K562 (cell line): ENCODE data around the gene QRFP. TPM values are rescaled to one million over a fixed set of nuclear protein-coding genes. Genes with fewer than 3 reads are reported as not detected.

Source experiments
- ATAC-seq: fragments of 200-7000 bp; cut with Tn5 transposase; 3 replicates; pipeline ENCODE4 v1.9.1; 2020; ENCODE audit warnings: moderate library complexity
- BruUV-seq: library from RNA; stranded (reverse); fragments of 400-500 nt; replicated peaks from 2 replicates; lab custom pipeline; 2021; lab: Mats Ljungman, UMichigan
- CTCF ChIA-PET: fragments of 300-600 bp; formaldehyde crosslinking; extraction: SDS; loops from one replicate; lab custom pipeline; 2021; ENCODE audit warnings: low intra/inter-chr PET ratio; lab: Yijun Ruan, JAX
- POLR2A ChIA-PET: fragments of 300-600, 350-650 bp; sonication (Branson Sonifier 250); formaldehyde crosslinking; extraction: SDS; loops from one replicate; lab custom pipeline; 2021; ENCODE audit warnings: antibody characterized with exemption, inconsistent platforms; lab: Yijun Ruan, JAX
- DNase-seq, 4 experiments: peaks; one replicate each; pipeline versions ENCODE4 v3.0.0 to v3.0.0-alpha.2; 2011 to 2018; ENCODE audit warnings: low spot score in 3 of 4, mixed read lengths in 3 of 4; ENCODE audit errors: extremely low read depth in 1 of 4
- FAIRE-seq: peaks from 2 replicates; lab custom pipeline; 2011; peaks lifted over from hg19 to GRCh38; lab: Jason Lieb, UNC
- H2AFZ ChIP-seq: 2 replicates; pipeline ENCODE4 v1.6.0; 2011; ENCODE audit warnings: low read depth, low read length, control low read depth, inconsistent platforms
- H3K27ac ChIP-seq: fragments of 200-600 bp; 3 replicates; pipeline ENCODE4 v1.8.0; 2011; ENCODE audit warnings: low read depth, mild to moderate bottlenecking, control low read depth, inconsistent platforms, low read length, moderate library complexity, mixed read lengths; ENCODE audit errors: extremely low read depth
- H3K27me3 ChIP-seq, 2 experiments: fragments of 300-600 bp in 1 of 2; 2 replicates in 1 of 2; 3 replicates in 1 of 2; pipeline versions ENCODE4 v1.6.0 to v1.8.0; 2011; ENCODE audit warnings: inconsistent platforms in 2 of 2, low read length in 2 of 2, mild to moderate bottlenecking in 1 of 2, mixed read lengths in 1 of 2, moderate library complexity in 1 of 2; ENCODE audit not compliant: control insufficient read depth in 2 of 2, insufficient read depth in 2 of 2
- H3K36me3 ChIP-seq: fragments of 300-600 bp; 3 replicates; pipeline ENCODE4 v1.8.0; 2011; ENCODE audit warnings: mild to moderate bottlenecking, low read length, inconsistent platforms; ENCODE audit not compliant: control insufficient read depth, insufficient read depth
- H3K4me1 ChIP-seq, 2 experiments: fragments of 200-600 bp in 1 of 2; replicated peaks in 1 of 2; 2 replicates in 1 of 2; 3 replicates in 1 of 2; pipeline versions ENCODE4 v1.5.1 to v1.8.0; 2011; ENCODE audit warnings: inconsistent platforms in 2 of 2, low read length in 2 of 2, mild to moderate bottlenecking in 1 of 2, mixed read lengths in 1 of 2, moderate library complexity in 1 of 2; ENCODE audit not compliant: control insufficient read depth in 2 of 2, insufficient read depth in 2 of 2
- H3K4me2 ChIP-seq: 2 replicates; pipeline ENCODE4 v1.6.1; 2011; ENCODE audit warnings: low read length, control low read depth, inconsistent platforms, mixed read lengths; ENCODE audit not compliant: insufficient read depth
- H3K4me3 ChIP-seq: fragments of 200-600 bp; sonication (generic), shearing (Covaris generic); 2 replicates; pipeline ENCODE4 v1.5.1; 2016; ENCODE audit warnings: control low read depth, inconsistent platforms
- H3K79me2 ChIP-seq: fragments of 200-600 bp; 3 replicates; pipeline ENCODE4 v1.8.0; 2011; ENCODE audit warnings: low read length, inconsistent platforms; ENCODE audit not compliant: control insufficient read depth, insufficient read depth
- H3K9ac ChIP-seq, 2 experiments: 2 replicates each; pipeline versions ENCODE4 v1.6.0 to v1.6.1; 2011; ENCODE audit warnings: low read depth in 2 of 2, low read length in 2 of 2, control low read depth in 1 of 2, inconsistent platforms in 1 of 2, mild to moderate bottlenecking in 1 of 2, mixed read lengths in 1 of 2; ENCODE audit not compliant: insufficient read depth in 1 of 2
- H3K9me1 ChIP-seq: one replicate; pipeline ENCODE4 v1.6.0; 2011; ENCODE audit warnings: inconsistent platforms, mild to moderate bottlenecking, low read length, moderate library complexity; ENCODE audit not compliant: control insufficient read depth, insufficient read depth
- H3K9me3 ChIP-seq: replicated peaks from 2 replicates; pipeline ENCODE4 v1.5.1; 2011; ENCODE audit warnings: low read depth, low read length, inconsistent platforms; ENCODE audit not compliant: control insufficient read depth, insufficient read depth
- H4K20me1 ChIP-seq: replicated peaks from 2 replicates; pipeline ENCODE4 v1.6.1; 2011; ENCODE audit warnings: low read length, inconsistent platforms, mixed read lengths; ENCODE audit not compliant: control insufficient read depth, insufficient read depth
- CBX5 ChIP-seq: IDR thresholded peaks from 2 replicates; pipeline ENCODE4 v1.6.1; 2014; ENCODE audit warnings: low read depth, borderline replicate concordance
- E2F1 ChIP-seq: sonication (generic); formaldehyde crosslinking; IDR thresholded peaks from 2 replicates; pipeline ENCODE4 v1.8.1; 2023; ENCODE audit warnings: mild to moderate bottlenecking, missing genetic modification reagents, moderate library complexity
- MLX ChIP-seq, 2 experiments: fragments of 450-650 bp in 1 of 2; sonication (generic) in 1 of 2; formaldehyde crosslinking; conservative IDR thresholded peaks; 2 replicates each; pipeline versions ENCODE4 v1.4.0 to v1.8.1; 2020 to 2022; ENCODE audit warnings: mild to moderate bottlenecking in 1 of 2, missing genetic modification reagents in 1 of 2
- NFYB ChIP-seq: IDR thresholded peaks from 2 replicates; pipeline ENCODE4 v1.6.1; 2011; ENCODE audit warnings: mild to moderate bottlenecking, moderate library complexity; ENCODE audit not compliant: insufficient read length; ENCODE audit errors: extremely low read depth
- NR2F6 ChIP-seq: fragments of 450-650 bp; formaldehyde crosslinking; IDR thresholded peaks from 2 replicates; pipeline ENCODE4 v1.4.0; 2020; ENCODE audit warnings: mild to moderate bottlenecking
- PHF8 ChIP-seq: fragments of 200-600 bp; sonication (generic); IDR thresholded peaks from 2 replicates; pipeline ENCODE4 v1.6.1; 2012; ENCODE audit warnings: mixed run types, mild to moderate bottlenecking, inconsistent platforms, low read length, moderate library complexity, borderline replicate concordance
- ZBTB40 ChIP-seq, 2 experiments: fragments of 450-650 bp in 1 of 2; sonication (generic) in 1 of 2; formaldehyde crosslinking in 1 of 2; IDR thresholded peaks; 2 replicates each; pipeline versions ENCODE4 v1.7.1 to v1.9.0; 2016 to 2022; ENCODE audit warnings: inconsistent platforms in 1 of 2, mild to moderate bottlenecking in 1 of 2, missing genetic modification reagents in 1 of 2
- ZNF384 ChIP-seq: IDR thresholded peaks from 2 replicates; pipeline ENCODE4 v1.6.1; 2012; ENCODE audit warnings: low read depth, low read length, improper control_type of control experiment
- ZNF57 ChIP-seq: fragments of 450-650 bp; formaldehyde crosslinking; IDR thresholded peaks from 2 replicates; pipeline ENCODE4 v1.4.0; 2020; ENCODE audit warnings: mild to moderate bottlenecking, moderate library complexity
- WGBS: fragments of 100-300 bp; shearing (Covaris generic); methylation state at CpG from one replicate; pipeline ENCODE4 v1.1.6; 2016; ENCODE audit warnings: low coverage, mixed read lengths; ENCODE audit not compliant: insufficient coverage; ENCODE audit errors: missing lambda C conversion rate; 5-methylcytosine and 5-hydroxymethylcytosine counted together
- in situ Hi-C: fragments of 300-500 bp; cut with MboI; formaldehyde crosslinking; loops from 4 replicates; pipeline ENCODE4 v1.15.0; 2018; ENCODE audit warnings: inconsistent platforms, mixed read lengths
- intact Hi-C: fragments of 100-400 bp; cut with micrococcal nuclease; formaldehyde crosslinking; loops from 2 replicates; pipeline ENCODE4 v1.14.2; 2022
- polyA plus RNA-seq, 8 experiments: library from polyadenylated mRNA; depleted of rRNA in 4 of 8; stranded (reverse) in 5 of 8; unstranded in 3 of 8; fragments of >200 nt; fragmentation: Nextera tagmentation in 2 of 8; fragmentation: Illumina TruSeq in 1 of 8; extraction: Ambion mirVana in 2 of 8; extraction: Trizol in 1 of 8; gene quantifications; 2 replicates each; pipeline versions ENCODE4 v1.2.1 to v1.2.3, GENCODE V29; 2011 to 2014; ENCODE audit warnings: inconsistent platforms in 1 of 8, missing spikeins in 1 of 8
- total RNA-seq, 7 experiments: library from RNA; depleted of rRNA in 6 of 7; stranded (reverse); fragments of >200 nt in 6 of 7; fragmentation: Illumina TruSeq in 2 of 7; extraction: Trizol in 2 of 7; gene quantifications; 2 replicates each; pipeline versions ENCODE4 v1.2.1 to v1.2.3, GENCODE V29; 2011 to 2021; ENCODE audit warnings: low replicate concordance in 1 of 7

Gene QRFP
- total and polyA plus RNA-seq, 9 of the 15 experiments (the other 6 are each of a cell fraction or from before 2014, with no cell fraction given): not detected

GRCh38 chr9:130935648-130936271, 39.1 kb upstream of the QRFP start:
- H3K4me1 ChIP-seq: peaks cover 0 to 46% of the 10 kb centered on the region in 2 experiments; a peak in 3 of 5 replicates
- H4K20me1 ChIP-seq: peaks cover 80% of the 10 kb centered on the region
- H3K9ac ChIP-seq: peak overlapping the region in 1 of 2 experiments; percentile 3; a peak in 1 of 4 replicates
- CTCF ChIA-PET: no interaction called here
- in situ Hi-C loops: no loop called here
- no peak overlapping the region for H3K4me2 ChIP-seq
- H3K9me3 ChIP-seq: no peaks in the 10 kb centered on the region
- no peaks in the 10 kb centered on the region for H3K79me2 ChIP-seq
- no peak overlapping the region; the same call in 2 of the 3 replicates for H3K27ac ChIP-seq
- no peak for ATAC-seq
- peaks cover 83 to 95% of the 10 kb centered on the region in 2 experiments for H3K27me3 ChIP-seq
- no peak for TF ChIP-seq ZNF384
- TF ChIP-seq CBX5: no peak
- TF ChIP-seq NFYB: no peak
- TF ChIP-seq ZNF57 (CRISPR knock-in tag): no peak
- peak; percentile 29 for TF ChIP-seq E2F1 (CRISPR knock-in tag)
- no peak for TF ChIP-seq PHF8
- TF ChIP-seq NR2F6: no peak
- no peak for TF ChIP-seq ZBTB40 (IDR thresholded peaks at IDR 0.05)
- TF ChIP-seq ZBTB40 (CRISPR knock-in tag; IDR thresholded peaks at IDR 0.05): no peak
- peak in 1 of 2 experiments; percentile 40; a peak in 1 of 4 replicates for TF ChIP-seq MLX (CRISPR knock-in tag; conservative IDR thresholded peaks at IDR 0.05)
- TF ChIP-seq, all 486 proteins: peak for 2
- 3% methylated on average over 13 of the region's 13 CpGs for WGBS
- peak in 3 of 4 experiments; percentile 48 to 70 (median 65) for DNase-seq
- no peak for FAIRE-seq
- no peaks in the 10 kb centered on the region for H3K36me3 ChIP-seq
- H3K9me1 ChIP-seq: peaks cover 10% of the 10 kb centered on the region
- no peak overlapping the region for H3K4me3 ChIP-seq
- POLR2A ChIA-PET: interaction anchor here (0.5 to 26.8 kb wide), 16 partner anchors 8 to 267 kb away, joined by 3 to 582 read pairs (median 4); partner anchors contain the start of genes NUP214 and QRFP
- no TSS peak for BruUV-seq
- intact Hi-C loops: no loop called here
- H2AFZ ChIP-seq: no peak overlapping the region
